Stimulated activated CD4-positive, alpha-beta T cell treated with anti-CD3 and anti-CD28 coated beads, TNF-alpha, amount 100 ng/mL, for 48 hours (primary cell): ENCODE results near the gene KLF17.
"Not testable (repeated sequence)": the region's sequence is repeated elsewhere in the genome, so short reads cannot be mapped to it uniquely, and the experiment has no call there.

Experiments
- DNase-seq, 3 donors: peaks; one replicate each; pipeline ENCODE4 v3.0.0-alpha.2; 2020; ENCODE audit warnings: low read depth in 3 of 3

KLF17 gene

GRCh38 chr1:44108971-44109370, 9.7 kb upstream of the KLF17 start:
- no peak for DNase-seq

- no peak for DNase-seq
Observed at GRCh38 chr1:44110916-44111315, 7.7 kb upstream of the KLF17 start.

- no peak for DNase-seq
Observed at GRCh38 chr1:44111861-44112260, 6.8 kb upstream of the KLF17 start.

GRCh38 chr1:44112486-44112885, 6.1 kb upstream of the KLF17 start:
- DNase-seq: no peak

GRCh38 chr1:44113095-44113609, 5.5 kb upstream of the KLF17 start:
- DNase-seq: no peak

GRCh38 chr1:44114098-44114497, 4.5 kb upstream of the KLF17 start:
- DNase-seq: no peak

GRCh38 chr1:44117272-44117671, 1.3 kb upstream of the KLF17 start:
- not testable (repeated sequence) for DNase-seq

GRCh38 chr1:44119525-44119924, 904 bp downstream of the KLF17 start:
- DNase-seq: no peak

GRCh38 chr1:44120398-44120949, 1.9 kb downstream of the KLF17 start:
- DNase-seq: no peak

- no peak for DNase-seq
Observed at GRCh38 chr1:44129616-44130500, 11.2 kb downstream of the KLF17 start.

- DNase-seq: no peak
Observed at GRCh38 chr1:44131411-44131810, 12.8 kb downstream of the KLF17 start.

- DNase-seq: no peak
Observed at GRCh38 chr1:44134071-44134920, 15.7 kb downstream of the KLF17 start.

GRCh38 chr1:44135886-44136285, 17.3 kb downstream of the KLF17 start:
- no peak for DNase-seq

- DNase-seq: no peak
Observed at GRCh38 chr1:44138239-44138638, 19.6 kb downstream of the KLF17 start.

- not testable (repeated sequence) for DNase-seq
Observed at GRCh38 chr1:44139565-44139964, 20.9 kb downstream of the KLF17 start.

GRCh38 chr1:44141531-44141930, 22.9 kb downstream of the KLF17 start, which contains the start of gene KLF18:
TSS of gene KLF18 (minus strand) at chr1:44141631. CDS start at chr1:44141631, 0 bp downstream.
- no peak for DNase-seq

GRCh38 chr1:44144962-44145756, 26.5 kb downstream of the KLF17 start:
- DNase-seq: no peak

GRCh38 chr1:44146536-44147361, 28.1 kb downstream of the KLF17 start:
- DNase-seq: no peak

- DNase-seq: no peak
Observed at GRCh38 chr1:44147582-44147981, 29.0 kb downstream of the KLF17 start.

GRCh38 chr1:44151332-44151731, 32.7 kb downstream of the KLF17 start:
- DNase-seq: peak in 1 of 3 donors; percentile 5
